SH-SY5Y (cell line): Measurements from ENCODE around the gene ITGA7.

Source experiments
- GATA2 ChIP-seq: IDR thresholded peaks from 2 replicates; pipeline ENCODE4 v1.6.1; 2011; ENCODE audit warnings: mild to moderate bottlenecking, low read depth, low read length
- GATA3 ChIP-seq: IDR thresholded peaks from 2 replicates; pipeline ENCODE4 v1.6.1; 2011; ENCODE audit warnings: low read depth, mild to moderate bottlenecking, low read length, moderate library complexity

DNA sequence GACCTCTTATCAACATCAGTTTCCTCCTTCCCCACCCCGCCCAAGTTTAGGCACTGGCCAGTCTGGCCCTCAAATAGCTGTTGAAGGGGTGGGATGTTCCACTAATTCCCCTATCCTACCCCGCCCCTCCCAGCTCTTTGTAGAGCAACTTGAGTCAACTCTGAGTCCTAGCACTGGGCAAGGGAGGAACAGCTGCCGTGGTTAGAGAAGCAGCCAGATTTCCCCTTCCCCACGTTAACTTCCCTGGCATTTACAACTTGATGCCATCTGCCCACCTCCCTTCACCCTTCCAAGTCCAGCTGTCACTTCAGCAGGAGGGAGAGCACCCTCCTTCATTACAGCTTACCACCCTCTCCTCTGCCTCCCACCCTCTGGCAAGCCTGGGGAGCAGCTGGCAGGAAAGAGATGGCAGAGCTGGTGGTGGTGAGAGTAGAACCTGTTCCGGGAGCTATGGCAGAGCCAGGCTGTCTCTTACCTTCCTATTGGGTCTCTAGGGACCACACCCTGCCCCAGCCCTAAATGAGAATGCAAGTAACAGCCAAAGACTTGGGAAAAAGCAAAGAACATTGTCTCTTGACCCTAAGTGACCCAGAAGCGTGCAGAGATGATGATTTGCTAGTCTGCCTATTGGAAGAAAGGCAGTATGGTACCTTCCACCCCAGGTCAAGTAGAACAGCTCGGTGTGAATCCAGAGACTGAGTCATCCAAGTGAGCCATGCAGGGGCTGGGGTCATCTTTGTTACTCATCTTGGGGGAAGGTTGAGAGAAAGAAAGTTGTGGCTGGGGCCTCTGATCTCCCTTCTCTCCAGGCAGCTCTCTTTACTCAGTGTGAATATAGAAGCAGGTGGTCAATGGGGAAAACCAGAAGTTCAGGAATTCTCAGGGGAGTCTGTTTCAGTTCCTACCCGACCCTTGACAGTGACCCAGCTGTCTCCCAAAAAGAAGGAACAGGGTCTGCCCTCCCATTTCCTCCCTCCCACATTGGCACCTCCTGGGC is 9.6 kb upstream of the ITGA7 start:
- TF ChIP-seq GATA2: no peak
- no peak for TF ChIP-seq GATA3
